ENCODE data around the gene ZBTB8B.
"Not testable (repeated sequence)": the region's sequence is repeated elsewhere in the genome, so short reads cannot be mapped to it uniquely, and the experiment has no call there.

DNA sequence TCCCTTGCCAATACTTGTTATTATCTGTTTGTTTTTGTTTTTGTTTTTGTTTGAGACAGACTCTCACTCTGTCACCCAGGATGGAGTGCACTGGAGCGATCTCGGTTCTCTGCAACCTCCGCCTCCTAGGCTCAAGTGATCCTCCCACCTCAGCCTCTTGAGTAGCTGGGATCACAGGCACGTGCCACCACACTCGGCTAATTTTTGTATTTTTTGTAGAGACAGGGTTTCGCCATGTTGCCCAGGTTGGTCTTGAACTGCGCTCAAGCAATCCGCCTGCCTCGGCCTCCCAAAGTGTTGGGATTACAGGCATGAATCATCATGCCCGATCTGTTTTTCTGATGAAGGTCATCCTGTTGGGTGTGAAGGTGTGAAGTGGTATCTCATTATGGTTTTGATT is 23.4 kb upstream of the ZBTB8B start:
- not testable (repeated sequence) for TF ChIP-seq ELF1 (IDR thresholded peaks at IDR 0.05); CTCF (IDR thresholded peaks at IDR 0.05); FOXM1 (IDR thresholded peaks at IDR 0.05; ENCODE audit: low read depth); EP300 (IDR thresholded peaks at IDR 0.05; ENCODE audit: borderline replicate concordance in 1 of 2, low read depth in 1 of 2, low read length in 1 of 2); POLR2AphosphoS5 (IDR thresholded peaks at IDR 0.05; ENCODE audit: low read depth, low read length); RAD21 (IDR thresholded peaks at IDR 0.05; ENCODE audit: low read length); RCOR1 (IDR thresholded peaks at IDR 0.05; ENCODE audit: low read length)
- TF ChIP-seq, protein P1, sequence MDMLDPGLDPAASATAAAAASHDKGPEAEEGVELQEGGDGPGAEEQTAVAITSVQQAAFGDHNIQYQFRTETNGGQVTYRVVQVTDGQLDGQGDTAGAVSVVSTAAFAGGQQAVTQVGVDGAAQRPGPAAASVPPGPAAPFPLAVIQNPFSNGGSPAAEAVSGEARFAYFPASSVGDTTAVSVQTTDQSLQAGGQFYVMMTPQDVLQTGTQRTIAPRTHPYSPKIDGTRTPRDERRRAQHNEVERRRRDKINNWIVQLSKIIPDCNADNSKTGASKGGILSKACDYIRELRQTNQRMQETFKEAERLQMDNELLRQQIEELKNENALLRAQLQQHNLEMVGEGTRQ (IDR thresholded peaks at IDR 0.05; ENCODE audit: borderline replicate concordance, low read depth, low read length) = not testable (repeated sequence)
